Mucosa of descending colon (tissue), 3 donors: ENCODE measurements around the gene CLEC5A. TPM values are rescaled to one million over a fixed set of nuclear protein-coding genes. Genes with fewer than 3 reads are reported as not detected.

ENCODE experiments used
- ATAC-seq: fragments of 200-7000 bp; cut with Tn5 transposase; one replicate; pipeline ENCODE4 v1.9.1; 2020; ENCODE audit warnings: mild to moderate bottlenecking, moderate library complexity
- DNase-seq, 3 donors: peaks; one replicate each; pipeline ENCODE4 v3.0.0-alpha.2; 2020
- H3K36me3 ChIP-seq: fragments of 200-600 bp; one replicate; pipeline ENCODE4 v1.8.0; 2021; ENCODE audit warnings: low read depth, mild to moderate bottlenecking
- H3K4me1 ChIP-seq: fragments of 200-600 bp; one replicate; pipeline ENCODE4 v1.8.0; 2021; ENCODE audit warnings: low read depth, mild to moderate bottlenecking
- H3K4me3 ChIP-seq: fragments of 200-600 bp; one replicate; pipeline ENCODE4 v1.8.0; 2021; ENCODE audit warnings: mild to moderate bottlenecking
- H3K9me3 ChIP-seq: fragments of 200-600 bp; one replicate; pipeline ENCODE4 v1.8.0; 2021; ENCODE audit warnings: mild to moderate bottlenecking
- intact Hi-C, 2 donors: fragments of 100-400 bp; cut with DNase I in 1 of 2; cut with micrococcal nuclease in 1 of 2; formaldehyde crosslinking; loops; one replicate each; pipeline versions ENCODE4 v1.11.0 to v1.11.1; 2022; cut with DNase I, micrococcal nuclease
- total RNA-seq, 3 donors: library from RNA; stranded (reverse); fragmentation: NEBNext Ultra II Directional in 2 of 3; extraction: Animal tissue kit (Norgen Biotek cat#: 25700) in 2 of 3; gene quantifications; one replicate each; pipeline versions ENCODE4 v1.2.1 to v1.2.4, GENCODE V29; 2021 to 2023
- TF ChIP-seq, protein P1 (sequence below): fragments of 200-600 bp; IDR thresholded peaks from one replicate; pipeline ENCODE4 v1.8.0; 2022; ENCODE audit warnings: antibody characterized with exemption, mild to moderate bottlenecking
- donor health status: DM: no; HTN: no; CAD: no; lungs with moderate emphysema.
- donor health status: DM: no; HTN: no; CAD: no.
- donor health status: DM: no; HTN: yes; CAD: no.

Gene CLEC5A
- total RNA-seq, 3 donors from 2014 or later, result 0.38 to 0.41 TPM; not detected in 1

GRCh38 chr7:141949451-141949850 lies 2.7 kb upstream of the CLEC5A start:
- Histone ChIP-seq H3K36me3 (no peaks in the 10 kb centered on the region), H3K9me3 (no peaks in the 10 kb centered on the region), H3K4me1 (no peaks in the 10 kb centered on the region), H3K4me3 (no peak overlapping the region)
- intact Hi-C loops, result no loop called here
- DNase-seq (no peak), ATAC-seq (no peak)
- TF ChIP-seq, protein P1, sequence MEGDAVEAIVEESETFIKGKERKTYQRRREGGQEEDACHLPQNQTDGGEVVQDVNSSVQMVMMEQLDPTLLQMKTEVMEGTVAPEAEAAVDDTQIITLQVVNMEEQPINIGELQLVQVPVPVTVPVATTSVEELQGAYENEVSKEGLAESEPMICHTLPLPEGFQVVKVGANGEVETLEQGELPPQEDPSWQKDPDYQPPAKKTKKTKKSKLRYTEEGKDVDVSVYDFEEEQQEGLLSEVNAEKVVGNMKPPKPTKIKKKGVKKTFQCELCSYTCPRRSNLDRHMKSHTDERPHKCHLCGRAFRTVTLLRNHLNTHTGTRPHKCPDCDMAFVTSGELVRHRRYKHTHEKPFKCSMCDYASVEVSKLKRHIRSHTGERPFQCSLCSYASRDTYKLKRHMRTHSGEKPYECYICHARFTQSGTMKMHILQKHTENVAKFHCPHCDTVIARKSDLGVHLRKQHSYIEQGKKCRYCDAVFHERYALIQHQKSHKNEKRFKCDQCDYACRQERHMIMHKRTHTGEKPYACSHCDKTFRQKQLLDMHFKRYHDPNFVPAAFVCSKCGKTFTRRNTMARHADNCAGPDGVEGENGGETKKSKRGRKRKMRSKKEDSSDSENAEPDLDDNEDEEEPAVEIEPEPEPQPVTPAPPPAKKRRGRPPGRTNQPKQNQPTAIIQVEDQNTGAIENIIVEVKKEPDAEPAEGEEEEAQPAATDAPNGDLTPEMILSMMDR, result no peak

- Histone ChIP-seq H3K9me3 (no peaks in the 10 kb centered on the region), H3K4me3 (no peak overlapping the region), H3K36me3 (no peaks in the 10 kb centered on the region), H3K4me1 (no peaks in the 10 kb centered on the region)
- no peak for ATAC-seq
- no peak for DNase-seq
- intact Hi-C loops, result no loop called here
- TF ChIP-seq, protein P1, result no peak
Measured at GRCh38 chr7:141949021-141949420, 2.2 kb upstream of the CLEC5A start.

GRCh38 chr7:141945356-141945755 lies 1.4 kb downstream of the CLEC5A start:
- intact Hi-C loops, result no loop called here
- Histone ChIP-seq H3K4me1 (no peaks in the 10 kb centered on the region), H3K36me3 (no peaks in the 10 kb centered on the region), H3K4me3 (no peak overlapping the region), H3K9me3 (peaks cover 9% of the 10 kb centered on the region)
- DNase-seq (no peak), ATAC-seq (no peak)
- TF ChIP-seq, protein P1, result no peak

GRCh38 chr7:141944811-141945210 lies 2.0 kb downstream of the CLEC5A start:
- Histone ChIP-seq H3K4me1 (no peaks in the 10 kb centered on the region), H3K4me3 (no peak overlapping the region), H3K9me3 (peaks cover 9% of the 10 kb centered on the region), H3K36me3 (no peaks in the 10 kb centered on the region)
- no peak for ATAC-seq
- no peak for DNase-seq
- TF ChIP-seq, protein P1, result no peak
- intact Hi-C loops, result no loop called here

DNA sequence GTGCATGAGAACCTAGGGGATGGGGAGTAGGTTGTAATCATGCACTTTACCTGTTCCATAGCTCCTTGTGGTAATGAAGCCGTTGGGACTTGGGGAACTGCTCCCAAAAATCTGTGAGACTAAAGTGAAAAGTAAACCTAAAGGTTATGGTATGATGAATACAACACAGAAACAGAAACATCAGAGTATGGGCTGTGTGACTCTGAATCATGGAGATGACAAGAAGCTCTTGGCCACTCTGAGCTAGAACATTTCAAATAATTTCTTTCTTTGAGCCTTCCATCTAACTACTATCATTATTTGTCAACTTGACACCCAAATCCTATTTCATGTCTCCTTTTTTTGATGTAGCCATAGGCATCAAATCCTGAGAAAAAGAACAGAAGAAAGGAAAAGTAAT lies 2.9 kb downstream of the CLEC5A start:
- TF ChIP-seq, protein P1, result no peak
- no peaks in the 10 kb centered on the region for H3K4me1 ChIP-seq
- no peak for ATAC-seq
- DNase-seq, result no peak
- peaks cover 9% of the 10 kb centered on the region for H3K9me3 ChIP-seq
- no peak overlapping the region for H3K4me3 ChIP-seq
- no peaks in the 10 kb centered on the region for H3K36me3 ChIP-seq
- intact Hi-C loops, result no loop called here

DNA sequence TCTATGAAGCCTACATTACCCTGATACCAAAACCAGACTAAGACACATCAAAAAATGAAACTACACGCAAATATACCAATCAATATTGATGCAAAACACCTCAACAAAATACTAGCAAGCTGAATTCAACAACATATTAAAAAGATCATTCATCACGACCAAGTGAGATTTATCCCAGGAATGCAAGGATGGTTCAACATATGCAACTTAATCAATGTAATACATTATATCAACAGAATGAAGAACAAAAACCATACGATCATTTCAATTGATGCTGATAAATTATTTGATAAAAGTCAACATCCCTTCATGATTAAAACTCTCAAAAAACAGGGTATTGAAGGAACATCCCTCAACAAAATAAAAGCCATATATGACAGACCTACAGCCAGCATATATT lies 5.7 kb downstream of the CLEC5A start:
- Histone ChIP-seq H3K36me3 (no peaks in the 10 kb centered on the region), H3K4me3 (no peak overlapping the region), H3K4me1 (no peaks in the 10 kb centered on the region), H3K9me3 (peaks cover 9% of the 10 kb centered on the region)
- ATAC-seq (no peak), DNase-seq (no peak)
- TF ChIP-seq, protein P1, result no peak
- intact Hi-C loops, result no loop called here
